Thymus (tissue), 11 donors: ENCODE data around the gene EIF3D. TPM values are rescaled to one million over a fixed set of nuclear protein-coding genes. Genes with fewer than 3 reads are reported as not detected.

Experiments
- DNase-seq, 9 donors: peaks; one replicate each; pipeline ENCODE4 v3.0.0-alpha.2; 2013; ENCODE audit warnings: low spot score in 9 of 9, low read depth in 6 of 9, missing footprints in 1 of 9
- H3K27ac ChIP-seq, 2 donors: one replicate each; pipeline ENCODE4 v1.5.1; 2013; ENCODE audit warnings: control low read depth in 1 of 2, low read depth in 1 of 2, low read length in 1 of 2, mild to moderate bottlenecking in 1 of 2, moderate library complexity in 1 of 2
- H3K27me3 ChIP-seq, 2 donors: one replicate each; pipeline ENCODE4 v1.5.1; 2013; ENCODE audit warnings: low read length in 1 of 2; ENCODE audit not compliant: control insufficient read depth in 2 of 2, insufficient read depth in 1 of 2
- H3K36me3 ChIP-seq, 2 donors: one replicate each; pipeline ENCODE4 v1.5.1; 2013; ENCODE audit warnings: low read length in 1 of 2, mild to moderate bottlenecking in 1 of 2, moderate library complexity in 1 of 2; ENCODE audit not compliant: control insufficient read depth in 2 of 2, insufficient read depth in 2 of 2
- H3K4me1 ChIP-seq, 2 donors: one replicate each; pipeline ENCODE4 v1.5.1; 2013; ENCODE audit warnings: low read length in 2 of 2; ENCODE audit not compliant: control insufficient read depth in 2 of 2, insufficient read depth in 2 of 2
- H3K4me3 ChIP-seq, 2 donors: one replicate each; pipeline ENCODE4 v1.5.1; 2013; ENCODE audit warnings: low read length in 2 of 2, control low read depth in 1 of 2, mild to moderate bottlenecking in 1 of 2
- H3K9me3 ChIP-seq, 2 donors: one replicate each; pipeline ENCODE4 v1.5.1; 2013; ENCODE audit warnings: low read length in 1 of 2, mild to moderate bottlenecking in 1 of 2; ENCODE audit not compliant: control insufficient read depth in 2 of 2, insufficient read depth in 1 of 2
- WGBS: extraction: QIAGEN DNeasy Blood & Tissue Kit; methylation state at CpG from one replicate; pipeline ENCODE4 v1.1.7; 2013; 5-methylcytosine and 5-hydroxymethylcytosine counted together
- polyA plus RNA-seq: library from polyadenylated mRNA; stranded (reverse); fragments of 200-250 nt; gene quantifications from one replicate; pipeline ENCODE4 v1.2.3, GENCODE V29; 2013
- total RNA-seq: library from RNA; stranded (reverse); fragments of 120-200 nt; gene quantifications from one replicate; pipeline ENCODE4 v1.2.4, GENCODE V29; 2013
- donor health status: healthy.

EIF3D gene
- total and polyA plus RNA-seq, 2 donors = 185 to 267 TPM

DNA sequence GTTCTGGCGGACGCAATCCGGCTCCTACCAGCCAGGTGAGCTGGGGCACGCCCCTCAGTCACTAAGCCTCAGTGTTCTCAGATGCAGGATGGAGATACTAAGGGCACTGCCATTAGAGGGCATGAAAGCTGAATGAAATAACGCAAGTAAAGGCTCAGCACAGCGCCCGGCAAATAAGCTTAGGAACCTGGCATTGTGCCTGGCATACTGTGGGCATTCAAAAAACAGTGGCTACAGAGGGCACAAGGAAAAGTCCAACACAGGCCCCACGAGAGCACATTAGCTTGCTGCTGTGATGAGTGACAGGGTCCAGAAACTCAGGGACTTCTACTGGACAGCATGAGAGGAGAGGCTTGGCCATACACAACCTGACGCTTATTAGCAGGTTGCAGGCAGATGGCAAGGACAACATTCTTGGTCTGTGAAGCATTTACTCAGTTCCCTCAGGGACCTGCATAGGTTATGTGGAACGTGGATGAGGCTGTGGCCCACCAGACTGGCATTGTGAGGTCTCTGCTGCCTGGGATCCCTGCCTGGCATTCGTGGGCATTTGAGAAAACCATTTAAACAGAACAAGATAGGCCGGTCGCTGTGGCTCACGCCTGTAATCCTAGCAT is 59.8 kb downstream of the EIF3D start:
- peaks cover 18 to 57% of the 10 kb centered on the region in 2 donors for H3K4me1 ChIP-seq
- H3K4me3 ChIP-seq = no peak overlapping the region
- H3K36me3 ChIP-seq = peaks cover 26 to 41% of the 10 kb centered on the region in 2 donors
- WGBS = 97% methylated on average over 14 of the region's 14 CpGs
- H3K27me3 ChIP-seq = no peaks in the 10 kb centered on the region
- no peak for DNase-seq
- no peaks in the 10 kb centered on the region for H3K9me3 ChIP-seq
- H3K27ac ChIP-seq = no peak overlapping the region

GRCh38 chr22:36467946-36468345 is 61.0 kb downstream of the EIF3D start:
- Histone ChIP-seq H3K4me3 (no peak overlapping the region), H3K36me3 (peaks cover 20 to 34% of the 10 kb centered on the region in 2 donors), H3K27ac (peak overlapping the region; percentile 39 to 55), H3K27me3 (no peaks in the 10 kb centered on the region), H3K9me3 (no peaks in the 10 kb centered on the region), H3K4me1 (peaks cover 18 to 70% of the 10 kb centered on the region in 2 donors)
- 11% methylated on average over 7 of the region's 7 CpGs for WGBS
- peak in 1 of 9 donors; percentile 35 for DNase-seq

GRCh38 chr22:36467042-36467810 is 61.7 kb downstream of the EIF3D start:
- Histone ChIP-seq H3K27ac (peak overlapping the region; percentile 21 to 59), H3K36me3 (peaks cover 15 to 27% of the 10 kb centered on the region in 2 donors), H3K4me1 (peaks cover 22 to 76% of the 10 kb centered on the region in 2 donors), H3K27me3 (no peaks in the 10 kb centered on the region), H3K4me3 (no peak overlapping the region), H3K9me3 (no peaks in the 10 kb centered on the region)
- no peak for DNase-seq
- WGBS = 62% methylated on average over 14 of the region's 14 CpGs

DNA sequence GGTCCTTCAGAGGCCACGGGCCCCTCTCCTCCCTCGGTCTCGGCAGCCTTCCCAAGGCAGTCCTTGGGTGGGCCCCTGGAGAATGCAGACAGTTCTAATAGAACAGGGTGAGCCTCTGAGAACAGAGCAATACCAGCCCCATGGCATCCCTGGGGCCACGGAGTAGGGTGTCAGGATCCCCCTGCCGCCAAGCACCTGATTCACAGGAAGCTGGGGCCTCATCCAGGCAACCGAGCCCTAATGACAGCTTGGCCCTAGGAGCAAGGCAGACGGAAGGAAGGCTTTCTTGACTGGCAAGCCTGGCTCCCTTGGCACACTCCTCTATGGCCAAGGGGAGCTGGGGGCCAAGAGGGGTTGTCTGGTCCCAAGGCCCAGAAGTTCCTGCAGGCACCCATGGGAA is 62.7 kb downstream of the EIF3D start:
- H3K36me3 ChIP-seq = peaks cover 13 to 19% of the 10 kb centered on the region in 2 donors
- no peak overlapping the region for H3K4me3 ChIP-seq
- H3K27me3 ChIP-seq = no peaks in the 10 kb centered on the region
- peak overlapping the region; percentile 43 to 60 for H3K27ac ChIP-seq
- no peak for DNase-seq
- 93% methylated on average over 7 of the region's 7 CpGs for WGBS
- H3K4me1 ChIP-seq = peaks cover 28 to 86% of the 10 kb centered on the region in 2 donors
- H3K9me3 ChIP-seq = no peaks in the 10 kb centered on the region

DNA sequence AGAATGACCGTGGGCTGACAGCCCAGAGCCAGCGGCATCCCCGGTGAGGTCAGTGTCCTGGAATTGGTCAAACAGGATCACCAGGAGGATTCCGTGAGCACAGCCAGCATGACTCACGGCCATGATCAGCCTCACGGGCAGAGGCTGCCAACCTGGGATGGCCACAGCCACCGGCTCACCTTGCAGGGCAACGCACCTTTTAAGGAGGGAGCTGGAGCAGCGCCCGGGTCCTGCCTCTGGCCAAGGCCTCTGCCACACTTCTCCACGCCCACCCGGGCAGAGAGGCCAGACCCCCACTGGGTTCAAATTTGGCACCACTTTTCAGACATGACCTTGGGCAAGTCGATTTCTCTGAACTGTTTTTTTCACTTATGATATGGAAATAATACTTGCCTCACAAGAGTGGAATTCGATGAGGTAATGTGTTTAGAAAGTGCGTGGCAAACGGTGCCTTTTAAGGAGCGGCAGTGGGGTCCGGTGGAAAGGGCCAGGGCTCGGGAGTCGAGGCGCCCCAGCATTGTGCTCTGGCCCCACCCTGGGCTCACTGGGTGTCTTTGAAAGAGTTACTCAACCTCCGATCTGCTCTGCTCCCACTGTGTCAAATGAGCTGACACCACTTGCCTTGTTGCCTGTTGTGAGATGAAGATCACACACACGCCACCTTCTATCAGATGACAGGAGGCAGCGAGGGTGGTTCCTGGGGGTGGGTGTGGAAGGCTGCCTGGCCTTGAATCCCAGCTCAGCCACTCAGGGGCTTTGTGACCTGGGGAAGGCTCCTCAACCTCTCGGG is 63.5 kb downstream of the EIF3D start:
- Histone ChIP-seq H3K9me3 (no peaks in the 10 kb centered on the region), H3K27me3 (no peaks in the 10 kb centered on the region), H3K27ac (peak overlapping the region; percentile 3 to 60), H3K4me3 (no peak overlapping the region), H3K36me3 (peaks cover 6 to 16% of the 10 kb centered on the region in 2 donors), H3K4me1 (peaks cover 28 to 84% of the 10 kb centered on the region in 2 donors)
- peak in 1 of 9 donors; percentile 57 for DNase-seq
- WGBS = 93% methylated on average over 25 of the region's 25 CpGs

DNA sequence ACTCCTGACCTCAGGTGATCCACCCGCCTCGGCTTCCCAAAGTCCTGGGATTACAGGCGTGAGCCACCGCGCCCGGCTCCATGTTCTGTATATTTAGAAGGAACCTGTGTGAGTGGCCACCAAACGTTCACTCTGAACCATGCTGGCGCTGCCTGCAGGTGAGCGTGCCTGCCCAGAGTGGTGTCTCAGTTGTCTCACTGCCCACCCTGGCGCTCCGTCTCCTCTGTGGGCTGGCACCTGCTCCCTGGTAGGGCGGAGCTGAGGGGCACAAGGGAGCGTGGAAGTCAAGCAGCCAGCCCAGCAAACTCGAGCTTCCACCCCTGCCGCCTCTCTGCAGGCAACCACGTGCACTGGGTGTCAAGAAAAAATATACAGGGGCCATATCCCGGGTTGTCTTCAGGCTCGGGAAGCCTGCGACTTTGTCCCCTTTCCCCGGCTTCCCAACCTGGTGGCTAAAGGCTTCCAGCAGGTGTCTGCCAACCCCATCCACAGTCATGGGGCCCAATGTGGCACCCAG is 64.2 kb downstream of the EIF3D start:
- 62% methylated on average over 20 of the region's 20 CpGs for WGBS
- no peaks in the 10 kb centered on the region for H3K9me3 ChIP-seq
- H3K4me1 ChIP-seq = peaks cover 28 to 78% of the 10 kb centered on the region in 2 donors
- DNase-seq = peak in 1 of 9 donors; percentile 46
- no peak overlapping the region for H3K4me3 ChIP-seq
- no peaks in the 10 kb centered on the region for H3K27me3 ChIP-seq
- peak overlapping the region; percentile 15 to 60 for H3K27ac ChIP-seq
- peaks cover 6 to 16% of the 10 kb centered on the region in 2 donors for H3K36me3 ChIP-seq

- peaks cover 3 to 12% of the 10 kb centered on the region in 2 donors for H3K36me3 ChIP-seq
- H3K27me3 ChIP-seq = no peaks in the 10 kb centered on the region
- H3K27ac ChIP-seq = peak overlapping the region in 1 of 2 donors; percentile 28
- H3K4me3 ChIP-seq = no peak overlapping the region
- no peak for DNase-seq
- WGBS = 93% methylated on average over 17 of the region's 17 CpGs
- peaks cover 28 to 74% of the 10 kb centered on the region in 2 donors for H3K4me1 ChIP-seq
- no peaks in the 10 kb centered on the region for H3K9me3 ChIP-seq
Measured at GRCh38 chr22:36463783-36464184, 65.2 kb downstream of the EIF3D start.

- H3K4me1 ChIP-seq = peaks cover 16 to 71% of the 10 kb centered on the region in 2 donors
- 67% methylated on average over 16 of the region's 16 CpGs for WGBS
- peak in 1 of 9 donors; percentile 50 for DNase-seq
- no peaks in the 10 kb centered on the region for H3K27me3 ChIP-seq
- peaks cover 0 to 4% of the 10 kb centered on the region in 2 donors for H3K36me3 ChIP-seq
- H3K9me3 ChIP-seq = no peaks in the 10 kb centered on the region
- peak overlapping the region; percentile 20 to 73 for H3K27ac ChIP-seq
- no peak overlapping the region for H3K4me3 ChIP-seq
Measured at GRCh38 chr22:36461665-36462649, 67.0 kb downstream of the EIF3D start.
